Activated T-cell treated with anti-CD3 and anti-CD28 coated beads for 24 hours (primary cell): Measurements from ENCODE around the gene MLYCD.

Source experiments
- DNase-seq: peaks from one replicate; pipeline ENCODE4 v3.0.0-alpha.2; 2020; ENCODE audit warnings: low read depth

The MLYCD gene

DNA sequence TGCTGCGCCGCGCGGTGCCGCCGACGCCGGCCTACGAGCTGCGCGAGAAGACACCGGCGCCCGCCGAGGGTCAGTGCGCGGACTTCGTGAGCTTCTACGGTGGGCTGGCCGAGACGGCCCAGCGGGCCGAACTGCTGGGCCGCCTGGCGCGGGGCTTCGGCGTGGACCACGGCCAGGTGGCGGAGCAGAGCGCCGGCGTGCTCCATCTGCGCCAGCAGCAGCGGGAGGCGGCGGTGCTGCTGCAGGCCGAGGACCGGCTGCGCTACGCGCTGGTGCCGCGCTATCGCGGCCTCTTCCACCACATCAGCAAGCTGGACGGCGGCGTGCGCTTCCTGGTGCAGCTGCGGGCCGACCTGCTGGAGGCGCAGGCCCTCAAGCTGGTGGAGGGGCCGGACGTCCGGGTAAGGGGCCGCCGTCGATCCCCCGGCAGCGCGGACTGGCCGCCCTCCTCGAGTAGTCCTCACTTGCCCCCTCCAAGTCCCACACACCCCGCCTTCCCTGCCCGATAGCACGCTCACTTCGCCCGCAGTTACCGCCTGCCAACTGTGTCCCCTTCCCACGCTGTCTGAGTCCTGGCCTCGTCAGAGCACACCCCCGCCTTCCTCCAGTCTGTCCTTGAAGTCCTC, 470 bp downstream of the MLYCD start:
- peak; percentile 12 for DNase-seq

DNA sequence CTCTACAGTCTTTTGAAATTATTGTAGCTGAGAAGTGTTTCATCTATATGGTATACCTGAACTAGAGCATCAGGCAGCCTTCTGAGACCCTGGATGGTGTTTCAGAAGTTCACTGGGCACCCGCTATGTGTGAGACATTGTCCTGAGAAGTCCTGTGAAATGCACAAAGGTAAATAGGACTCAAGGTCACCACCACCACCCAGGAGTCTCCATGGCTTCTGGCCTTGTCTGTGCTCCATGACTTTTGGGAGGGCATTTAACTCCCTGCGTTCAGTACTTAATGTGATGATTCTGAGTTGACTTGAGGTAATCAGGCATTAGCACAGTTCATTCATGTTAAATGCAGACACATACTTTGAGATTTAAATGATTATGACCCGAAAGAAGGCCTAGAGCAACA, 1.1 kb downstream of the MLYCD start:
- no peak for DNase-seq

DNA sequence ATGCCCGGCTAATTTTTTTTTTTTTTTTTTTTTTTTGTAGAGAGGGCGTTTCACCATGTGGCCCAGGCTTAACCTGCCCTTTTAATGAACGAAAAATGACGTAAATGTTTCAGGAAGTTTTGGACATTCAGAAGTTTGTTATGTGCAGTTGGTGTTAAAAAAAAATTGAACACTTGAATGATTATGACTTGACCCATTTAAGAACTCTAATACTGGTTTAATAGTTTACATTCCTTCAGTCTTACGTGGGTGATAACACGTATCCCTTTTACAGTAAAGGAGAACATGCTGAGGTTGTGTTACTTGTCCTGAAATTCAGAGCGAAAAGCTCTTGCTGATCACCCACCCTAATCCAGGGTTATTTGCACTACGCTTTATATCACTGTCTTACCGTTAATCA, 1.7 kb downstream of the MLYCD start:
- DNase-seq: no peak

DNA sequence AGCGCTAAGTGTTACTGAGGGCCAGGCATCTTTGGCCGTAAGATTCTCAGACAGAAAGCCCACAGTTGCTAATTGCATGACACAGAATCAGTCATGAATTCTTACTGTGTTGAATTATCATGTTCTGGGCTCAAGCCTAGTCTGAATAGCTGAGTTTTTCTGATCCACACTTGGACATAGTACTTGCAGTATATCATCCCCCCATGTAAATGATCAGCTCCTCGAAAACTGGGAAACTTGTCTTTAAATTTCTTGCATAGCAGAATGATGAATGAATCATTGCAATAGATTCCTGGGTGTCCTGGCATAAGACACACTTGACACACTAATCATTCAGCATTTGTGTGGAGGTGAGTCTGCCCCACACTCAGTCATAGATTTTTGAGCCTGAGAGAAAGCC, 2.2 kb downstream of the MLYCD start:
- no peak for DNase-seq

DNA sequence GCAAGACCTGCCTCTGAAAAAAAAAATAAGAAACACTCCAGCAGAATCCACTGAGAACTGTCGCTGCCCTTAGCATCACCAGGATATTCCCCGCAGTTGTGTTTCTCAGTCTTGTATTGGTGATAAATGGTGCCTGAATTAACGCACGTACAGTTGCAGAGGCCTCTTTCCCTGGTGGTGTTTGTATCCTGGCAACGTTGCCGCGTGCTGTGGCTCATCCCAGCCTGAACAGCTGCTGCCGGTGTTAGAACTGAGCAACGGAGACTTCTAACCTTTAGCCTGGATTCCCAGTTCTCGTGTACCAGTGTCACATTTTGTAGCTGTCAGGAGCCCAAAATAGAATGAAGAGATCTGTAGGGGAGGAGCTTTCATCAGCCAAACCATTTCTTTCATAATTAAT, 4.8 kb downstream of the MLYCD start:
- no peak for DNase-seq

DNA sequence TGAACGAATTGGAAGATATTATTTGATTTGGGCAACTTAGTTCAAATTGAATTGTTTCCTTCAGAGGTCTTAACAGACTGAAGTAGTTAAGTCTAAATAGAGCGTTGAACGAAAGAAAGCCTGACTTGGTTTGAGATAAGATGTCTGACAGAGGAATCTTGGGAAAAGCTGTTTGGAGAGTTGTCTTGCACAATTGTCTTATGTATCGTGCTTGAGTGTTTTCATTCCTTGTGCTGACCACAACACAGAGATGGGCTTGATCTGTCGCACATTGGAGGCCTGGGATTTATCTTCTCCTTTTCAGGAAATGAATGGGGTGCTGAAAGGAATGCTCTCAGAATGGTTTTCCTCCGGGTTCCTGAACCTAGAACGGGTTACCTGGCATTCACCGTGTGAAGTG, 7.8 kb downstream of the MLYCD start:
- no peak for DNase-seq

DNA sequence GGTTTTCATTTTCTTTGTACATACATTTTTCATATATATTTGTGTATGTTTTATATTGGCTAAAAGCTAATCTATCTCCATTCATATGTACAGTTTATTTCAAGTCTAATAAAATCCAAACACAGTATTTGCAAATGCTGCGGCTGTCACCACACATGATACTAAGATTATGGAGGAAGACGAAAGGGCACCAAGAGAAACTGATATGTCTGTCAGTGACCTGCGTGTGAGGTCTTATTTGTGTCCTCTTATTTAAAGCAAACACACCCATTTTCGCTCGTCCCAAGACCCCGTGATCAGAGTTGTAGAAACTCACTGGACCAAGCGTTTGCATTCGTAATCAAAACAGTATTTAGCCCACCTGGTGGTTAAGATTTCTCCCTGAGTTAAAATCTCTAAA, 8.2 kb downstream of the MLYCD start:
- DNase-seq: no peak

DNA sequence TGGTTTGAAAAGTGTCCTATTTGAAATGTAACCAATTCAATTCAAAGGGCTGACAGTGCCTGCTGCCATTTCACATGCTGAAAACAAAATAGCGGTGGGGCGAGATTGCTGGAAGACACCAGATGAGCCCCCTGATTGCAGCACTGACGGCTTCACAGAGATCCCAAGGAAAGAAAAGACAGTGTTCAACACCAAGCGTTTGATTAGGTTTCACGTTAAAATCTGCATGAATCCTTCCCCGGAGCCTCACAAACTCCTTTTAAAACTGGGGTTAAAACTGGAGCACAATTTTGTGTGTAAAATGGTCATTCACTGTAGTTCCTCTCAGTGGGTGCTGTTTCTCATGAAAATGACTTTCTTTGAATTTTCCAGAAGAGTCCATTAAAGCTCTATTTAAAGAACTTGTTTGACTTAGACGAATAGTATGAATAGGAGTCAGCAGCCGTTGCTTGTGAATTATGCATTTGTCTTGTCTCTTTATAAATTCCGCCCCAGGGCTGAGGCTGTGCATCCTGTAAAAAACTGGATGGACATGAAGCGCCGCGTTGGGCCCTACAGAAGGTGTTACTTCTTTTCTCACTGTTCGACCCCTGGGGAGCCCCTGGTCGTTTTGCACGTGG, 8.8 kb downstream of the MLYCD start:
- DNase-seq: no peak

DNA sequence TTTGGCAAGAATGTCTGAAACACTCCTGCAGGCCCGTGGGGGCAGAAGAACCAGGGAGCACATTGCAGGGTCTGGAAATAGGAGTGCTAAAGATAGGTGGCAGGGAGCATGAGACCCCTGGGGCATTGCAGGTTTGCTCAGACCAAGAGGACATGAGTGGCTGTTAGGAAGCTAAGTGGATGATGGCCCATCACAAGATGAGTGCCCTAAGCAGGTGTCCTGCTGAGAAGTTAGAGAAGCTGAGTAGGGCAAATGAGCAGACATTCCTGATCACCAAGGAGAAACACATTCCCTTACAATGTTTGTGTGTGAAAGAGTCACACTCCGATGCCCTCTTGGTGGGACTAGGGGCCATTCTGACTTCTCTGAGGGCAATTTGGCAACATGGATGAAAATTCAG, 9.9 kb downstream of the MLYCD start:
- DNase-seq: no peak

DNA sequence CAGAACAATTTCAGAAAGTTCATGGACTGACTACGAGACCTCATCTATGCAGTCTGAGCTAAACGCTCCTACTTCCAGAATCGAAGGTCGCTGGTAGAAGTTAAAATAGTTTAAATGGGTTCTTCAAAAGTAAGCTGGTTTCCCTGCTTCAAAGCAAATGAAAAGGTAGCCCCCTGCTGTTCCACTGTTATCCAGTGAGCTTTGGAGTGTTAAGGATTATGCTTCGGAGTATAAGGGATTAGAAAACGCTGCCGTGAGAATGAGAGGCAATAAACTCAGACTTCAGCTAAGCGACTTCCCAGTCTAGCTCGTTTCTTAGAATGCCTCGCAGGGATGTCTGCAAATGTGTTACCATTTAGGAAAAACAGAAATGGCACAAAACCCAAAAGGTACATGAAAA, 12.4 kb downstream of the MLYCD start:
- DNase-seq: no peak

DNA sequence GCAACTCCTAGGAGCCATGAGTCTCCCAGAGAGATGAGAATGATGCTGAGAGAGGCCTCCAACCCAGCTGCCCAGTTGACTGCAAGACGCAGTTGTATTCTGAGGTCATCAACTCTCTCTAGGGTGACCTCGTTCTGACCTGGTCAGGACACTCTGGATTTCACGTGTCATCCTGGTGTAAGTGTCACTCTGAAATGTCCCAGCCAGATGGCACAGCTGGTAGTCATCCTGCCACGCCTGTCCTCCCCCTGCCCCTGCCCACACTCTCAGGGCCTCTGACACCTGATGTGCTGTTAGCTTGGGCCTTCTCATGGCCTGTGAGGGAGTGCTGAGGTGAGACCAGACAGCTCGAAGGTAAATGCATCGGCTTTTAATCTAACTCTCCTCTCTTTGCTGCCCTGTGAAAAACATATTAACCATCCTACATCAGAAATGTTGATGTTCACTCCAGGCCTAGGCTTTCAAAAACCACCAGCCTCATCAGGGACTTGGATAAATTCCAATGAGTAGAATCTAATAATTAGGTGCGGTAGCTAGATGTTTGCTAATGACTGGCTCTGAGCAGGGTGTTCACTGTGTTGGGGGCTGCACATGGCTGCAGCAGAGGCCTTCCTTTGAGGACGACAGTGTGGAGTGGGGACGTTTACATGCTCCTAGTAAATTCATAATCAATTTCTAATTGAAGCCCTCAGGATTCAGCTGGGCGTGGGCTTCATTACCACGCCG, 13.8 kb downstream of the MLYCD start:
- no peak for DNase-seq

DNA sequence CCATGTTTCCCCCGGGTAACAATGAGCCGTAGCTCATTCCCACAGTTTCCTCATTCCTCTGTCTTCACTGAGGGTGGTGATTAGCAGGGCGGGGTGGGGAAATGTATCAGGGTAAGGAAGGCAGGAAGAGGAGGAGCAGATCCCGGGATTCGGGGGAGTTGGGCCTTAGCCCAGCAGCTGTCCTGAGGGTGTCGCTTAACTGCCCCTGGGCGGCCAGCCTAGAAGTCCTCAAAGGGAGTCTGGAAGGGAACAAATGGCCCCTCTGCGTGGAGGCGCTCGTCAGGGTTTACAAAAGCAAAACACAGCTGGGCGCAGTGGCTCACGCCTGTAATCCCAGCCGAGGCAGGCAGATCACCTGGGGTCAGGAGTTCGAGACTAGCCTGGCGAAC, 14.3 kb downstream of the MLYCD start:
- no peak for DNase-seq

DNA sequence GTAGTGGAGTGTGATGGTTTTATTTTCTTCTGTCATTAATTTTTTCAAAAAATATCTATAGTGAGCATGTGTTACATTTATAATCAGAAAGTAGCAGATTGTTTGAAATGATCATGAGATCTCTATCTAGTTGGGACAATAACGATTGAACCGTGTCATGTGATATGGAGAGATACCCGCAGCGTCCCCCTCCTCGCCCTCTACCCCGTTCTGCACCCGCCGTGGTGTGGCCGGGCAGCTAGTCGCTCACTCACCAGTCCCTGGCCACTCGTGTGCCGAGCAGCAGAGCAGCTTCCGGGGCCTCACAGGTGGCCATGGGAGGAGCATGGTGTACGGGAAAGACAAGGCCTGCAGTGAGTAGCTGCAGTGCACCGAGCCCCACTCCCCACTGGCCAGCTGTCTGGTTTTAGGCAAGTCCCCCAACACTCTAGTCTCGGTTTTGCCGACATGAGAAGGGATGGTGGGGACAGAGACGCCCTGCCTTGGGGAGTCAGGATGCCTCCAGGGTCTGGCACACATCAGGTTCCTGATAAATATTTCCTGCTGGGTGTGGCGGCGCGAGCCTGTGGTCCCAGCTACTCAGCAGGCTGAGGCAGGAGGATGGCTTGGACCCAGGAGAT, 15.3 kb downstream of the MLYCD start:
- DNase-seq: no peak

DNA sequence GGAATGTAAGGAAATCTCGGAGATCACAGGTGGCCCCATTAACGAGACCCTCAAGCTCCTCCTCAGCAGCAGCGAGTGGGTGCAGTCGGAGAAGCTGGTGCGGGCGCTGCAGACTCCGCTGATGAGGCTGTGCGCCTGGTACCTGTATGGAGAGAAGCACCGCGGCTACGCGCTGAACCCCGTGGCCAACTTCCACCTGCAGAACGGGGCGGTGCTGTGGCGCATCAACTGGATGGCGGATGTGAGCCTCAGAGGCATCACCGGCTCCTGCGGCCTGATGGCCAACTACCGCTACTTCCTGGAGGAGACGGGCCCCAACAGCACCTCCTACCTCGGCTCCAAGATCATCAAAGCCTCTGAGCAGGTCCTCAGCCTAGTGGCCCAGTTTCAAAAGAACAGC, 16.2 kb downstream of the MLYCD start:
- no peak for DNase-seq

DNA sequence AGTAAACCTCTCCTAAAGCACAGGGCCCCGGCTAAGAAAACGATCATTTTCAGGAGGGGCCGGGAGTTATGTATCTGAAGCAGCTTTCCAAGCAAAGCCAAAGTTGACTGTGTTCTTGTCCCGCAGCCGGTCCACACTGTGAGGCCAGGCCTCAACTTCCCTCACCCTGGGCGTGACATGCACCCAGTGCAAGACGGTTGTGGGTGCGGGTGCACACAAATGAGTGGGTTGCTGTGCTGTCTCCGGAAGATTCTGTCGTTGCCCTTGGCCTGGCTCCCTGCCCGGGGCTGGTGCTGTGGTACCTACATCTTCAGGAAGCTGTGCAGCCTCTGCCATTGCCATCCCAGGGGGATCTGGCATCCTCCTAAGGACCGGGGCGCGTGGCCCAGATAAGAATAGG, 16.6 kb downstream of the MLYCD start:
- no peak for DNase-seq

DNA sequence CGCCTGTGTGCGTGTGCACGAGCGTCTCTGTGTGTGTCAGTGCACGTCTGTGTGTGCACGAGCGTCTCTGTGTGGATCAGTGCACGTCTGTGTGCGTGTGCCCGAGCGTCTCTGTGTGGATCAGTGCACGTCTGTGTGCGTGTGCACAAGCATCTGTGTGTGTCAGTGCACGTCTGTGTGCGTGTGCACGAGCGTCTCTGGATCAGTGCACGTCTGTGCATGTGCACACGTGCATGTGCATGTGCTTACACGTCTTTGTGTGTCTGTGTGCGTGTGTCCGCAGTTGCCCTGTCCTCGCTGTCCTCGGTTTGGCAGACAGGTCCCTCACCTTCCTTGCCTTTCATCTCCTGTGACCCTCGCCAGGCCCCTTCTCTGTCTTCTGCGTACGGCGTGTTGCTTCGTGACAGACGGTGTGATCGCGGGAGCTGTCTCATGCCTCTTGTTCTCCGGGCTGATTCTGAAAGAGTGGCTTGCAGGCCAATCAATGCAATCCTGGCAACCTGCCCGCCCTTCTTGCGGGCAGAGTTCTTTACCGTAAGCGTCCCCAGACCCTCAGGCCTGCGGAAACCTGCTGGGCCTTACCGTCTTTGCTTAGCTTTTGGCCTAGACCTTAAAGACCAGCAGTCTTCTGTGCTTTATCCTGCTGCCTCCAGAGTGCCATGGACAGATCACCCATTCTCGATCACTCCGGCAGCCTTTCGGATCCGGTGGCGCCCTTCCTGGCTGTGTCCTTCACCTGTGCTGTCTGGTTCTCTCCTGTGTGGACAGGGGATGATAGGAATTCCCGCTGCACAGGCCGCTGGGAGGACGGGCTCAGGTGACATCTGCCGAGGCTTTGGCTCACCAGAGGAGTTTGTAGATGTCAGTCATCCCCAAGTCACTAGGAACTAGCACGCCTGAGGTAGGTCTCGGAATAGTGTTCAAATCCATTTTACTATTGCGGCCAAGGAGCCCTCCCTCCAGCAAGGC, 18.5 kb downstream of the MLYCD start:
- no peak for DNase-seq

DNA sequence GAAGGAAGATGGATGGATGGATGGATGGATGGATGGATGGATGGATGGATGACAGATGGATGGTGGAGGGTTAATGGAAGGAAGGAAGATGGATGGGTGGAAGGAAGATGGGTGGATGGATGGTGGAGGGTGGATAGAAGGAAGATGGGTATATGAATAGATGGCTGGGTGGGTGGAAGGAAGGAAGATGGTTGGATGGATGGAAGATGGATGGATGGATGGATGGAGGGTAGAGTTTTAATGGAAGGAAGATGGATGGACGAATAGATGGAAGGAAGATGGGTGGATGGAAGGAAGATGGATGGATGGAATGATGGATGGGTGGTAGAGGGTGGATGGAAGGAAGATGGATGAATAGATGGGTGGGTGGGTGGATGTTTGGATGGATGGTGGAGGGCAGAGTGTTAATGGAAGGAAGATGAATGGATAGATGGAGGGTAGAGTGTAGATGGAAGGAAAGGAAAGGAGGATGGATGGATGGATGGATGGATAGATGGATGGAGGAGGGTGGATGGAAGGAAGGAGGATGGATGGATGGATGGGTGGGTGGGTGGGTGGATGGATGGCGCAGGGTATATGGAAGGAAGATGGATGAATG, 22.1 kb downstream of the MLYCD start:
- DNase-seq: no peak

DNA sequence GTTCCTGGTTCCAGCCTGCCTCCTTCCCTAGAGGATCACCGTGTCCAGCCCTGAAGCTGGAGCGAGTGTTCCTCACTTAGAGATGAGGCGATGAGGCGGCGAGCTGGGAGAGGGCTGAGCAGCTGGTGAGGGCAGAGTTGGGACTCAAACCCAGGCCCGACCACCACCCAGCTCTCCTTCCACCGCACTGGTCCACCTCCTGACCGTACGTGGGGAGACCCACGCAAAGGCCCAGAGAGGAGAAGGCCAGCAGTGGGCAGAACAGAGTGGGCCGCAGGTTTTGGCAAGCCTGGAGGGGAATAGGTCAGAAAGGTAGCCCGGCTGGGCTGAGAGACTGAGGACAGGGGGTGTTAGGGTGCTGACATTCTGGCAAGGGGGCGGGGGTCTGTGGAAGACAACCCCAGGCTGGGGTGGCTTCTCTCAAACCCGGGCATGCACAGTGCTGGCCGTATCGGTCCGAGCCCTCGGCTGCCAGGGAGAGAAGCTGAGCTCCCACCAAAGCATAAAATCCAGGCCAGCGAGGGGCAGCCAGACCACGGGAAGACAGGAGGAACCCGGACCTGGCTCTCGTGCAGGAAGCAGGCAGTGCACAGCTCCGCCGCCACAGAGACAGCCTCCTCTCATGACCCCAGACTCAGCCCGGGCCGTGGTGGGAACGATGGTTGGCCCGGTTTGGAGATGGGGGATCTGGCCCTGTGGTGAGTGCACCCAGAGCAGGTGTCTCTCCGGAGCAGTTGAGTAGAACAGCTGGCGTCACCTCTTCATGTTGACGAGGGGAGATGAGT, 24.9 kb downstream of the MLYCD start:
- no peak for DNase-seq

DNA sequence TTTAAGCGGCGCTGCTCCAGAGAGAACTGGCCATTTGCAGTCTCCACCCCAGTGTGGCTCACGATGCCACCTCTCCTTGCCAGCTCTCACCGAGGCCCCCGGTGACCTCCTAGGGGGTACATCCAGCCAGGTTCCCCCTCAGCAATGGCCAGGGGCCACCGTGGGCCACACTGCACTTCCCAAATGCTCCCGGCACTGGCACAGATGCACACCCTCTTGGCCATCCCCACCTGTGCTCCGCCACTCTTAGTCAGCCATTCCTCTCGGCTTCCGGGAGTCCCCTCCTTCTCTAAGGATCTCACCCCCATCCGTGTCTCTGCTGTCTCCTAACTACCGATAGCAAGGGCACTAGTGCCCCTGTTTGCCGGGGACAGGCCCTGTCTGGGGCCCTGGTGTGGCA, 25.8 kb downstream of the MLYCD start:
- no peak for DNase-seq

DNA sequence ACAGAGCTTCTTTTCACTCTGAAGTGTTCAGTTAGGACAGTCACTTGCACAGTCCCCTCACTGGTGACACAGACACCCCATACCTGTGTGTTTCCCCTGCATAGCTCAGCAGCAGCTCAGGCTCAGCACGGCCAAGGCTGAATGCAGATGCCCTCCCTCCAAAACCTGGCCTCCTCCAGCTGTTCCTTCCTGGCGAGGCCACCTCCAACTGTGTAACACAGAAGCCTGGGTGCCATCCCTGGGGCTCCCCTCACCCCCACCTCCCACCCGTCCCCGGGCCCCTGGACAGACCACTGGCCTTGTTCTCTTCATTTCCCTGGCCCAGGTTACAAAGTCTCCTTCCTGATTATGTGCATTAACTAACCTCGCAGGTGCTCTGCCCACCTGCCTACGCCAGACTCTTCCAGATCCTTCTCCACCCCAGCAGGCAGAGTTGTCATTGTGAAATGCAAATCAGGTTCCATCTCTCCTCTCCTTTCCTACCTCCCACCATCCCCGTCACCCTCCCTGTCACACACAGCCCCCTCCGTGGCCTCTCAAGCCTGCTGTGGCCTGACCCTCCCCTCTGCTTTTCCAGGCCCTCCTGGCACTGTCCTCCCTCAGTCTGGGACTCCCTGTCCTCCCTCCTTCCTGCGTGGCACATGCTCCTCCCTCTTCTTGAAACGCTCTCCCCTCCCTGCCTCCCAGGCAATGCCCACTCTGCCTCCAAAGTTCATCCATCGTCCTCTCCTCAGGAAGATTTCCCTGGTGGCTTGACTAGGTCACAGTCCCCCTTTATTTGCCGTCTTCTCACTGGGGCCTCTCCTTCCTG, 26.4 kb downstream of the MLYCD start:
- DNase-seq: no peak
